ENCODE measurements around the gene CYB5A.

The CYB5A gene

DNA sequence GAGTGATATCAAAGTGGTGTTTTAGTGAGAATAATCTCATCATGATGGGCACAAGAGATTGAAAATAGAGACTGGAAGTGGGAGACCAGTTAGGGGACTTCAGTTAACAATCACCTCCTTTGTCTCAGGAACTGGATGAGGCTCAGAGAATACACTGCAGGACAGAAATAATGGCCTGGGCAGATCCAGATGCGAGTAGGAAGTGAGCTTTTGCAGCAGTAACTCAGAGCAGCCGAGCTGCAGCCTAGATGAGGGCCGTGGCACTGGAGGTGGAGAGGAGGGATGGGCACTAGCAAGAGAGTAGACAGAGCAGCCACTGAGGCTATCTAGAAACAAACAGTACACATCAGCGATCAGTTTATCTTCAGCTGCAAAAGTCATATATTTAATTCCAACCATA is 48.6 kb downstream of the CYB5A start:
- no peak for TF ChIP-seq ZFX (IDR thresholded peaks at IDR 0.05)
- TF ChIP-seq, protein P1, sequence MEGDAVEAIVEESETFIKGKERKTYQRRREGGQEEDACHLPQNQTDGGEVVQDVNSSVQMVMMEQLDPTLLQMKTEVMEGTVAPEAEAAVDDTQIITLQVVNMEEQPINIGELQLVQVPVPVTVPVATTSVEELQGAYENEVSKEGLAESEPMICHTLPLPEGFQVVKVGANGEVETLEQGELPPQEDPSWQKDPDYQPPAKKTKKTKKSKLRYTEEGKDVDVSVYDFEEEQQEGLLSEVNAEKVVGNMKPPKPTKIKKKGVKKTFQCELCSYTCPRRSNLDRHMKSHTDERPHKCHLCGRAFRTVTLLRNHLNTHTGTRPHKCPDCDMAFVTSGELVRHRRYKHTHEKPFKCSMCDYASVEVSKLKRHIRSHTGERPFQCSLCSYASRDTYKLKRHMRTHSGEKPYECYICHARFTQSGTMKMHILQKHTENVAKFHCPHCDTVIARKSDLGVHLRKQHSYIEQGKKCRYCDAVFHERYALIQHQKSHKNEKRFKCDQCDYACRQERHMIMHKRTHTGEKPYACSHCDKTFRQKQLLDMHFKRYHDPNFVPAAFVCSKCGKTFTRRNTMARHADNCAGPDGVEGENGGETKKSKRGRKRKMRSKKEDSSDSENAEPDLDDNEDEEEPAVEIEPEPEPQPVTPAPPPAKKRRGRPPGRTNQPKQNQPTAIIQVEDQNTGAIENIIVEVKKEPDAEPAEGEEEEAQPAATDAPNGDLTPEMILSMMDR (conservative IDR thresholded peaks at IDR 0.05): no peak
- peak overlapping the region; percentile 32 for H3K27ac ChIP-seq

DNA sequence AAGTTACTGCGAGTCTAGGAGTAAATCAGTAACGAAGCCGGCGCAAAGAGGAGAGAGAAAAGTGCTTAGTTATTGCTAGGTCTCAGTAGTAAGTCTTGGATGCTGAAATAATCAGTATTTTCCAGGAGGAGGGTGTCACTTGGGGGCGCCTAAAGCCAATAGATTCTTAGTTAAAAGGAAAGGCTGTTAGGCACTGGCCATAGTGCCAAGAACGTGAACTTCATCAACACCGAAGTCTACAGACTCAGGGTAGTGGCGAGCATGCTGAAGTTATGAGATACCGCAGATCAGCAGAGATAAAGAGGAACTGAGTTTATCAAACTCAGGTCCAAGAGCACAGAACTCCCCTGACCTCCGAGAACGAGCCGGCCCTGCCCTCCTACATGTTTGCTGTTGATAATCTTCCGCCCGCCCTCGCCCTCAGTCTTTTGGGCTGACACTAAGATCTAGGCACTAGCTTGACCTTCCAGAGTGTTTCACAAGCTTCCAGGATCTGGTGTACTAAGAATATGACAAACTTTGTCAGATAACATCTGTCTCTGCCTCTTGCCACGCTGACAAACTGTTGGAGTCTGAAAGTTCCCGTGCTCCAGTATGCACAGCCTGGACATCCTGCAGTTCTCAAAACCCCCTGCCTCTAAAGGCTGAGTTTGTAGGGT is 49.2 kb downstream of the CYB5A start:
- H3K27ac ChIP-seq: peak overlapping the region; percentile 32
- TF ChIP-seq, protein P1 (conservative IDR thresholded peaks at IDR 0.05): peak; percentile 24
- no peak for TF ChIP-seq ZFX (IDR thresholded peaks at IDR 0.05)

DNA sequence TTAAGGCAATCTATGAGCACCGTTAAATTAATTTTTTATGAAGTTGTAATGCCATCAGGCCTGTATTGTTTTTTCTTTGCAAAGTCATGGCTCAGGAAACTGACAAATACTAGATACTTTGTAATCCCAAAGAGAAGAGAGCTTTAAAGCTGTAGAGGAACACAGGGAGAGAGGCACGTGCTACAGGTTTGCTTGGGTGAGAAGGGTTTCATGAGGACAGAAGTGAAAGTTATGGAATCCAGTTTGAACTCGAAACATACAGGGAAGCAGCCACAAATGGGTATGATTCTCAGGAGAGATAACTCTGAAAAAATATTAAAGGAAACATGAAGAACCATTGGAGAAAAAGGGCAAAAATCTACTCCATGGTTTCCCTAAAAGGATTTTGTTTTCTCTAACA is 49.8 kb downstream of the CYB5A start:
- TF ChIP-seq ZFX (IDR thresholded peaks at IDR 0.05): no peak
- TF ChIP-seq, protein P1 (conservative IDR thresholded peaks at IDR 0.05): no peak

DNA sequence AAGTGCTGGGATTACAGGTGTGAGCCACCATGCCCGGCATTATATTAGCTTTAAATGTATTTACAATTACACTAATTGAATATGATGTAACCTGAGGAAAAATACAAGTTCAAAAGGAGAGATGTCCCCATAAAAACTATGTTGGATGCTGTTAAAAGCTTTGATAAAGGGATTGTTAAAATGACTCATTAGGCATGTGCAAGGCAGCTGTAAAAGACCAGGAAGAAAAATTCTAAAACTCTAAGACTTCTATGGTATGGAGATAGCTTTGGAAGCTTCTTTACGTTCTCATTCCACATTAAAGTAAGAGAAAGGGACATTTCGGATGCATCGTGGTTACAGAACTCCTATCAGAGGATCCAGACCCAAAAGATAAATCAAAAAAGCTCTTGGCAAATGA is 50.3 kb downstream of the CYB5A start:
- TF ChIP-seq, protein P1 (conservative IDR thresholded peaks at IDR 0.05): no peak
- TF ChIP-seq ZFX (IDR thresholded peaks at IDR 0.05): no peak
- H3K27ac ChIP-seq: no peak overlapping the region

More for the DNA sequence above, 49.8 kb downstream of the CYB5A start:
- no peak overlapping the region; the same call in 1 of the 2 replicates for H3K27ac ChIP-seq

DNA sequence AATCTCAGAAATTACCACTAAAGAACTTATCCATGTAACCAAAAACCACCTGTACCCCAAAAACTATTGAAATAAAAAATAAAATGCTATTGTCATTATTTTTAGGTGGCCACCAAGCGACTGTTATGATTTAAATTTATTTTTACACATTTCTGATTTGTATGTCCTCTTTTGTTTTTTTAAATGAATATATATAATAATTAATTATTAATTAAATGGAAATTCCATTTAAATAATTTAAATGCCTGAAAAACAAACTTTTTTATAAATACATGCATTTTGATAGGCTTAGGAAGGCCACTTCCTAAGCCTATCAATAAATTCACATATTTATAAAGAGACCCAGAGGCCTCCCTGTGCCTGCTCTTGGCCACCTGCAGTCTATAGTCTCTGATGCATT is 52.2 kb downstream of the CYB5A start:
- no peak for TF ChIP-seq ZFX (IDR thresholded peaks at IDR 0.05)
- TF ChIP-seq, protein P1 (conservative IDR thresholded peaks at IDR 0.05): no peak
- no peak overlapping the region for H3K27ac ChIP-seq

DNA sequence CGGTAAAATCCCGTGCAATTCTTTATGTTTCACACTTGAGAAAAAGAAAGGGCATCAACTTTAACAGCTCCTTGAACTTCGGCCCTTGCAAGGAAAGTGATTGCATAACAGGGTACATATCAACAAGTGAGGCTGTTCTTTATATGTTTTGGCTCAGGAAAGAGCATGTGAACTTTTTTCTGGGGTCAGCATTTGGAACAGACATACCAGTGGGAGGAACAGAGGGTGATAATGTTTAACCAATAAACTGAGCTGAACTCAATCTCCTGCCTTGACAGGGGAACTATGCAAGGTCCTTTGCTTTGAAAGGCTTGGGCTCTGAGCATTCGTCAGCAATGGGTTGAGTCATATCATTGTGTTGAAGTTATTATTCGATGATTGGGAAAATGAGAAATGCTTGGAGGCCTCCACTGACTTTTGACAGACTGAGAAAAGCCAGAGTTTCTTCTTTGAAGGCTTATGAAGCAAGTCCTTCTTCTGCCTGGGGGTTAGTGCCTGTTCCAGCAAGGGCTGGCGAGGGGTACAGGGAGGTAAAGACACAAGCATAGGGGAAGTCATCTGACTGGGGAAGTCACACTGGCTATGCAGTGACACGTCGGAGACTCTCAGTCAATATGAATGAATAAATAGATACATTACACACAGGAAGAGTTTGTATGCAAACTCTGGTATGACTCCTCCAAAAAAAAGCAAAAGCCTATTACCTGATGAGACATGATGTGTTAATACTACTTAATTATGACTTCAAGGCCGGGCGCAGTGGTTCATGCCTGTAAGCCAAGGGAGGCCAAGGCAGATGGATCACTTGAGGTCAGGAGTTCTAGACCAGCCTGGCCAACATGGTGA is 57.2 kb downstream of the CYB5A start:
- H3K27ac ChIP-seq: peak overlapping the region; percentile 28; the same call in 1 of the 2 replicates
- no peak for TF ChIP-seq ZFX (IDR thresholded peaks at IDR 0.05)
- TF ChIP-seq, protein P1 (conservative IDR thresholded peaks at IDR 0.05): no peak

DNA sequence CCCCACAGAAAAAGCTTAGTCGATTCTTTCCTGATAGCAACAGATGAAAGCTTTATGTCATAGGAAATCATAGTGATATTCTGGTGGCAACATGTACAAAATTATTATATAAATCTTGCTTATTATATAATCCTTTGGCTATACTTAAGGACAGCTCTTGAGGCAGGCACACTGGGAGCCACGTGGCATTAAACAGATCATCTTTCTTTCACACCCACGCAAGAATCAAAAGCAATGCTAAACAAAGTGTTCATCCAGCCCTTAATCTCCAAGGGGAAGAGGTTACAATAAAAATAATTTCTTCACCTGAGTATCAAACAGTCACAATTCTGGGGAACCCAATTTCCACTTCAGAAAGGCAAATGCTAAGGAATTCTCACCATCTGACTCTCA is 57.8 kb downstream of the CYB5A start:
- no peak overlapping the region for H3K27ac ChIP-seq

More for the DNA sequence above, 57.8 kb downstream of the CYB5A start:
- TF ChIP-seq, protein P1 (conservative IDR thresholded peaks at IDR 0.05): no peak
- no peak for TF ChIP-seq ZFX (IDR thresholded peaks at IDR 0.05)
